ENCODE data around the gene ABCA12.

ABCA12 gene

GRCh38 chr2:214934006-214934405 lies 204.4 kb downstream of the ABCA12 start:
- DNase-seq (ENCODE audit: low read depth) = no peak

GRCh38 chr2:214904634-214905033 lies 233.8 kb downstream of the ABCA12 start:
- no peak for DNase-seq (ENCODE audit: low read depth)

- no peak for DNase-seq (ENCODE audit: low read depth)
These were observed 234.2 kb downstream of the ABCA12 start for GRCh38 chr2:214904176-214904575.

GRCh38 chr2:214902286-214902685 lies 236.1 kb downstream of the ABCA12 start:
- DNase-seq (ENCODE audit: low read depth) = no peak

- DNase-seq (ENCODE audit: low read depth) = no peak
These were observed 238.7 kb downstream of the ABCA12 start for GRCh38 chr2:214899751-214900150.

- no peak for DNase-seq (ENCODE audit: low read depth)
These were observed 242.2 kb downstream of the ABCA12 start for GRCh38 chr2:214896274-214896673.

- no peak for DNase-seq (ENCODE audit: low read depth)
These were observed 243.0 kb downstream of the ABCA12 start for GRCh38 chr2:214895469-214895868.

- DNase-seq (ENCODE audit: low read depth) = no peak
These were observed 249.1 kb downstream of the ABCA12 start for GRCh38 chr2:214889301-214889700.

- no peak for DNase-seq (ENCODE audit: low read depth)
These were observed 256.7 kb downstream of the ABCA12 start for GRCh38 chr2:214881647-214882202.
